Heart left ventricle (tissue), 16 donors: ENCODE measurements around the gene DIAPH2. TPM values are rescaled to one million over a fixed set of nuclear protein-coding genes. Genes with fewer than 3 reads are reported as not detected.

Source experiments
- ATAC-seq, 4 donors: fragments of 200-7000 bp; cut with Tn5 transposase; one replicate each; pipeline ENCODE4 v1.9.1; 2020 to 2022; ENCODE audit warnings: moderate library complexity in 4 of 4, mild to moderate bottlenecking in 3 of 4, moderate number of reproducible peaks in 1 of 4
- DNase-seq, 5 donors: peaks; one replicate each; pipeline ENCODE4 v3.0.0-alpha.2; 2020
- H3K27ac ChIP-seq, 12 donors: fragments of 200-600 bp; sonication (generic) in 4 of 12; one replicate each; pipeline versions ENCODE4 v1.5.0 to v1.8.0; 2016 to 2022; ENCODE audit warnings: mild to moderate bottlenecking in 2 of 12
- H3K27me3 ChIP-seq, 9 donors: fragments of 200-600 bp; sonication (generic) in 2 of 9; one replicate each; pipeline versions ENCODE4 v1.5.1 to v1.8.0; 2016 to 2022; ENCODE audit warnings: mild to moderate bottlenecking in 3 of 9
- H3K36me3 ChIP-seq, 9 donors: fragments of 200-600 bp; sonication (generic) in 2 of 9; one replicate each; pipeline versions ENCODE4 v1.5.0 to v1.8.0; 2018 to 2022; ENCODE audit warnings: mild to moderate bottlenecking in 2 of 9
- H3K4me1 ChIP-seq, 12 donors: fragments of 200-600 bp; sonication (generic) in 4 of 12; one replicate each; pipeline versions ENCODE4 v1.5.0 to v1.8.0; 2016 to 2022; ENCODE audit warnings: mild to moderate bottlenecking in 3 of 12
- H3K4me3 ChIP-seq, 12 donors: fragments of 200-600 bp; sonication (generic) in 4 of 12; one replicate each; pipeline versions ENCODE4 v1.5.0 to v1.8.0; 2017 to 2022; ENCODE audit warnings: mild to moderate bottlenecking in 9 of 12, moderate library complexity in 4 of 12
- H3K9me3 ChIP-seq, 12 donors: fragments of 200-600 bp; sonication (generic) in 4 of 12; one replicate each; pipeline versions ENCODE4 v1.5.0 to v1.8.0; 2016 to 2022; ENCODE audit warnings: mild to moderate bottlenecking in 1 of 12
- CTCF ChIP-seq, 12 donors: fragments of 200-600 bp; sonication (generic) in 4 of 12; IDR thresholded peaks; one replicate each; pipeline versions ENCODE4 v1.5.0 to v1.8.0; 2018 to 2022; ENCODE audit warnings: antibody characterized with exemption in 12 of 12, mild to moderate bottlenecking in 5 of 12
- POLR2A ChIP-seq, 2 donors: fragments of 450-650 bp; IDR thresholded peaks; one replicate each; pipeline ENCODE4 v1.6.1; 2017; ENCODE audit warnings: antibody characterized with exemption in 2 of 2, mild to moderate bottlenecking in 2 of 2, moderate library complexity in 2 of 2
- WGBS, 4 donors: extraction: QIAGEN DNeasy Blood & Tissue Kit in 2 of 4; methylation state at CpG; one replicate each; pipeline versions ENCODE4 v1.1.5 to v1.1.7; 2013 to 2018; 5-methylcytosine and 5-hydroxymethylcytosine counted together
- intact Hi-C, 10 donors: fragments of 100-400 bp; cut with DNase I; formaldehyde crosslinking; loops; one replicate each; pipeline versions ENCODE4 v1.11.1 to v1.14.2; 2022
- polyA plus RNA-seq, 2 donors: library from polyadenylated mRNA; stranded (reverse); fragments of 200-250 nt; gene quantifications; one replicate each; pipeline ENCODE4 v1.2.3, GENCODE V29; 2013
- total RNA-seq, 9 donors: library from RNA; depleted of rRNA in 2 of 9; stranded (reverse); fragments of >200 nt in 2 of 9; fragmentation: NEBNext Ultra II Directional in 3 of 9; extraction: Animal tissue kit (Norgen Biotek cat#: 25700) in 3 of 9; gene quantifications; one replicate each; pipeline versions ENCODE4 v1.1.0 to v1.2.4, GENCODE V29; 2016 to 2023
- donor health status: ischemic (EF 13 %, LVEDD 7.1; RV severe dilation, severe dysfunction).
- donor health status: healthy with polysubstance abuse.
- donor health status: DM: no; HTN: yes; CAD: no.
- donor health status: DM: no; HTN: no; CAD: no.
- donor health status: ischemic (EF 25% LVEDD 6.9; RV normal size, moderate dysfunction).
- donor health status: ischemic (EF 25% LVEDD 5.7; RV mildly dilated, moderate dysfunction).
- donor health status: healthy.
- donor health status: DM: yes; HTN: yes; CAD: no.
- donor health status: ischemic (EF 35%, LVEDD 5.7; RV mildly dilated, moderate dysfunction).
- donor health status: nonischemic (EF 11% LVEDD 7.7; RV severe dilation, severe dysfunction).
- donor health status: DM: yes; HTN: yes; CAD: no.
- donor health status: PGD.
- donor health status: ischemic (EF 29% LVEDD 5.4; RV normal size, mild dysfunction).
- donor health status: nonischemic (EF 23%, LVEDD 6.1; RV moderate dilation, normal function).

DIAPH2 gene
- total and polyA plus RNA-seq, 11 donors: 3.7 to 18.8 (median 12.3) TPM

GRCh38 chrX:97374266-97374665 lies 689.6 kb downstream of the DIAPH2 start:
- Histone ChIP-seq H3K36me3 (no peaks in the 10 kb centered on the region), H3K9me3 (no peaks in the 10 kb centered on the region), H3K27ac (no peak overlapping the region), H3K4me1 (no peaks in the 10 kb centered on the region), H3K4me3 (no peak overlapping the region), H3K27me3 (no peaks in the 10 kb centered on the region)
- no peak for TF ChIP-seq POLR2A (IDR thresholded peaks at IDR 0.05)
- no peak for TF ChIP-seq CTCF (IDR thresholded peaks at IDR 0.05)
- 79 to 93% (median 85%) methylated on average over 2 of the region's 2 CpGs for WGBS, 4 donors
- DNase-seq (no peak), ATAC-seq (no peak)
- intact Hi-C loops: no loop called here

GRCh38 chrX:97380200-97380599 lies 695.6 kb downstream of the DIAPH2 start:
- DNase-seq: no peak
- Histone ChIP-seq H3K4me3 (no peak overlapping the region), H3K27me3 (no peaks in the 10 kb centered on the region), H3K36me3 (no peaks in the 10 kb centered on the region), H3K4me1 (no peaks in the 10 kb centered on the region), H3K27ac (no peak overlapping the region), H3K9me3 (no peaks in the 10 kb centered on the region)
- intact Hi-C loops: no loop called here
- ATAC-seq: no peak
- no peak for TF ChIP-seq POLR2A (IDR thresholded peaks at IDR 0.05)
- TF ChIP-seq CTCF (IDR thresholded peaks at IDR 0.05): no peak

GRCh38 chrX:97384685-97385084 lies 700.0 kb downstream of the DIAPH2 start:
- no peaks in the 10 kb centered on the region for H3K9me3 ChIP-seq
- no peak overlapping the region for H3K4me3 ChIP-seq
- no peaks in the 10 kb centered on the region for H3K27me3 ChIP-seq
- ATAC-seq: no peak
- peaks cover 0 to 4% (median 0%) of the 10 kb centered on the region in 9 donors for H3K36me3 ChIP-seq
- intact Hi-C loops: no loop called here
- no peaks in the 10 kb centered on the region for H3K4me1 ChIP-seq
- H3K27ac ChIP-seq: no peak overlapping the region
- no peak for TF ChIP-seq POLR2A (IDR thresholded peaks at IDR 0.05)
- no peak for TF ChIP-seq CTCF (IDR thresholded peaks at IDR 0.05)
- WGBS, 4 donors: 84 to 100% (median 95%) methylated on average over 3 of the region's 3 CpGs
- no peak for DNase-seq

- intact Hi-C loops: no loop called here
- no peaks in the 10 kb centered on the region for H3K27me3 ChIP-seq
- DNase-seq (no peak), ATAC-seq (no peak)
- no peaks in the 10 kb centered on the region for H3K9me3 ChIP-seq
- H3K36me3 ChIP-seq: peaks cover 0 to 4% (median 0%) of the 10 kb centered on the region in 9 donors
- no peak overlapping the region for H3K4me3 ChIP-seq
- H3K4me1 ChIP-seq: no peaks in the 10 kb centered on the region
- no peak overlapping the region for H3K27ac ChIP-seq
- TF ChIP-seq POLR2A (IDR thresholded peaks at IDR 0.05): no peak
- no peak for TF ChIP-seq CTCF (IDR thresholded peaks at IDR 0.05)
Measured at GRCh38 chrX:97387004-97387403, 702.4 kb downstream of the DIAPH2 start.
